Left lobe of liver (tissue), 2 donors: ENCODE measurements around the gene AIRE. TPM values are rescaled to one million over a fixed set of nuclear protein-coding genes. Genes with fewer than 3 reads are reported as not detected.

Source experiments
- ATAC-seq: fragments of 200-7000 bp; cut with Tn5 transposase; one replicate; pipeline ENCODE4 v1.9.1; 2020; ENCODE audit warnings: mild to moderate bottlenecking, moderate library complexity
- DNase-seq: peaks from one replicate; pipeline ENCODE4 v3.0.0-alpha.2; 2020; ENCODE audit warnings: low spot score
- total RNA-seq: library from RNA; stranded (reverse); gene quantifications from one replicate; pipeline ENCODE4 v1.2.1, GENCODE V29; 2021
- donor health status: DM: no; HTN: no; CAD: no; lungs with moderate emphysema.
- donor health status: DM: no; HTN: yes; CAD: no.

AIRE gene
- total RNA-seq, 1 donor from 2014 or later, result not detected

DNA sequence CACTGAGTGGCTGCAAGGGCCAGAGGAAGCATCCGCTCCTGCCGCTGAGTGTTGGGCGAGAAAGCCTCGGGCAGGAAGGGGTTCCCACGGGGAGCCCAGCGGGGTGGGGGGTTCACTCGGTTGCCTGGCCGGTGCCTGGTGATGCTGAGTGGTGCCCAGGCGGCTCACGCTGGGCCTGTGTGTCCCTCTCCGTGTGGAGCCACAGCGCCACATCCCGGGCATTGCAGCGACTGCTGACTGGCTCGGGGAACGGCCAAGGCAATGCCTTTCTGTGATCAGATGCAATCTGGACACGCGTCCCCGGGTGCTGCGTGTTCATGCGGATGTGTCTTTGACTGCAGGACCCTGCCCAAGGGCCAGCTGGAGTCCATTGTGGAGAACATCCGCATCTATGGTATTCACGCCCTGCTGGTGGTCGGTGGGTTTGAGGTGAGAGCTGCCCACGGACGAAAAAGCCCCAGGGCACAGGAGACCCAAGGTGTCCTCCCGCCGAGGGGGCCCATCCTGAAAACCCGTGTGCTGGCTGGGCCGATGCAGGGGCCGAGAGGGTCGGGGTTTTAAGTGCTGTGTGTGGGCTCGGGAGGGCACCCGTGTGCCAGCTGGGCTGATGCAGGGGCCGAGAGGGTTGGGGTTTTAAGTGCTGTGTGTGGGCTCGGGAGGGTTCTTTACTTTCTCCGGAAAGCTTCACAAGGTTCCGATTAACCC lies 37.1 kb downstream of the AIRE start:
- DNase-seq, result no peak

DNA sequence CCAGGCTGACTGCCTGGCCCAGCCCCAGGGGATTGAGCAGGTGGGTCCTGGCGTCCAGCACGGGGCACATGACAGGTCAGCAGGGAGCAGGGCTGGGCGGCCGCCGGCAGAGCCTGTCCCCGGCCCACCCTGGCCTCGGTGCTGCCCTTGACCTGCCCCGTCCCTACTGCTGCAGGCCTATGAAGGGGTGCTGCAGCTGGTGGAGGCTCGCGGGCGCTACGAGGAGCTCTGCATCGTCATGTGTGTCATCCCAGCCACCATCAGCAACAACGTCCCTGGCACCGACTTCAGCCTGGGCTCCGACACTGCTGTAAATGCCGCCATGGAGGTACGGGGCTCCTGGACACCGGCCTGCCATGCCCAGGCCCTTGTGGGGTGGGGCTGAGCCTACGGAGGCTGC lies 37.9 kb downstream of the AIRE start:
- ATAC-seq (no peak), DNase-seq (no peak)

More for the DNA sequence above, 37.1 kb downstream of the AIRE start:
- no peak for ATAC-seq

DNA sequence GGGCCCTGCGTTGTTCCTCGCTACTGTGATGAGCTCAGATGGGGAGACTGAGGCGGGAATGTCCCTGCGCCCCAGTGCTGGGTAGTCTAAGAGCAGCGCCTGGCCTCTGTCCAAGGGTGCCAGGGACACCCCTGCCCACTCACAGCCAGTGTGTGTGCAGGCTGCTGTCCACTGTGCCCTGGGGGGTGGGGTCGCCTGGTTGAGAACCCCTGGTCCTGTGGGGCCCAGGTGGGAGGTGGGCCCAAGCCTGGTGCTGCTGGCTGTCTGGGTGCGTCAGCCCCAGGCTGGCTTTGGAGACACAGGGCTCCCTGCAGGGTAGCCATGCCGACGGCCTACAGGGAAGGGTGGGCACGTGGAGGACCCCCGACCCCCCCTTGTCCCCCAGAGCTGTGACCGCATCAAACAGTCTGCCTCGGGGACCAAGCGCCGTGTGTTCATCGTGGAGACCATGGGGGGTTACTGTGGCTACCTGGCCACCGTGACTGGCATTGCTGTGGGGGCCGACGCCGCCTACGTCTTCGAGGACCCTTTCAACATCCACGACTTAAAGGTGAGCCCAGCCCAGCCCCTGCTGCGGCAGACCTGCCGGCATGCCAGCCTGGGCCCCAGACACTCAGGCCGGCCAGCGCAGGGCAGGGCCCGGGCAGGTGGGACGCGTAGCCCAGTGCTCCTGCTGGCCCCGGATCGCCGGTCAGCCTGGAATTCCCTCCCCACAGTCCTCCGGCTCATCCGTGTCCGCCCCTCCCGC lies 38.6 kb downstream of the AIRE start:
- ATAC-seq (no peak), DNase-seq (no peak)

GRCh38 chr21:44324854-44325107 lies 39.1 kb downstream of the AIRE start:
- ATAC-seq (no peak), DNase-seq (no peak)

DNA sequence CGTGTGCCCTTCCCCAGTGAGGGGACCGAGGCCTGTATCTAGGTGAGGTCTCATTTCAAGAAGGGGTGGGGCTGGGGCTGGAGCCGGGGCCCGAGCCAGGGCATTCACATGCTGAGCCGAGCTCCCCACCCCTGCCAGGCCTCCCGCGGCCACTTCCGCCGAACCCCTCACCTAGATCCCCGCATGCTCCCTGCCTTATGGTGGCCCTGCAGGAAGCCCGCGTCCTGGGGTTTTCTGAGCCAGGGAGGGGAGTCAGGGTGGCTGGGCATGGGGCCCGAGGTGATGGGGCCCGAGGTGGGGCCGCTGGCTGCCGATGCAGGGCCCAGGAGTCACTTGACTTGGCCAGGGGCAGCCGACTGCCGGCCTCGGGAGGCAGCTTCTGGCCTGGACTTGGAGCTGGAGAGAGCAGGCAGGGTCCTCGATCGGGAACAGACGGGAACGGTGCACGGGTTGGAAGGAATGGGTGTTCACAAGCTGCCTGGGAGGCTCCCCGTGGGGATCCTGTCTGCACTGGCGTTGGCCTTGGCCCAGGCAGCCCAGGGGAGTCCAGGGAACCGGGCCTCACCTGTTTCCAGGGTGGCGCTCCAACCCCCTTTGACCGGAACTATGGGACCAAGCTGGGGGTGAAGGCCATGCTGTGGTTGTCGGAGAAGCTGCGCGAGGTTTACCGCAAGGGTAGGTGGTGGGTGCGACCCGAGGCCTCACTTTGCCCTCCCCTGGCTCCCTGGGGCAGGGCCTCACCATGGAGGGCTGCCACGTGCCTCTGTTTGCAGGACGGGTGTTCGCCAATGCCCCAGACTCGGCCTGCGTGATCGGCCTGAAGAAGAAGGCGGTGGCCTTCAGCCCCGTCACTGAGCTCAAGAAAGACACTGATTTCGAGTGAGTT lies 40.0 kb downstream of the AIRE start:
- no peak for ATAC-seq
- DNase-seq, result no peak

DNA sequence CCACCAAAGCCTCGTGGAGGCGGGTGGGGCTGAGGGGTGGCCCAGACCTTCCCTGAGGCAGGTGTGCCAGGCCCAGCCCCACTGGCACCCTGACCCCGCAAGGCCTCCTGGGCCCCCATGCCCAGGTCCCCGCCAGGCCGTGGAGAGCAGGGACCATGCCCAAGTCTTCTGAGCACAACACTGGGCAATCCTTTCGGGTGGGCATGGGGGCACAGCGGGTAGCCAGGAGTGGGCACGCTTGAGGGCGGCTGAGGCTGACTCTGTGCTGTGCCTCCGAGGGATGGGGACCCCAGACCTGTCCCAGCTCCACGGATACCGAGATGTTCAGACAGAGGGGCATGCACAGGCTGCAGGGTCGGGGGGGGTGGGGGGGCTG lies 40.6 kb downstream of the AIRE start:
- no peak for DNase-seq
- no peak for ATAC-seq

GRCh38 chr21:44326716-44327602 lies 41.3 kb downstream of the AIRE start:
- ATAC-seq, result no peak
- DNase-seq, result no peak

DNA sequence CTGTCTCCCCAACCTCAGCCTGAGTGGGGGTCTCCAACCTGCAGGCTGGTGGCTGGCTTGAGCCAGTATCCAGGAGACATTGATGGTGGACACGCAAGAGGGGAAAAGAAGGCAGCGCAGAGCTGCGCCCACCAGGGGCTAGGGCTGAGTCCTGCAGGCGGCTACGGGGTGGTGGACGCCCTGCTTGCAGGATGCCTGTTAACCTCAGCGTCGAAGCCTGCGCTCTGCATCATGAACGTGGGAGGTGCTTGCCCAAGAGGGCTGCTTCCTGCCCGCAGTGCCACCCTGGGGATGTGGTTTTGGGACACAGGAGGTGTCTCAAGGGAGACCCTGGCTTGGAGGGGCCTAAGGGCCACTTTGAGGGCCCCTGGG lies 41.9 kb downstream of the AIRE start:
- ATAC-seq, result no peak
- DNase-seq, result no peak

DNA sequence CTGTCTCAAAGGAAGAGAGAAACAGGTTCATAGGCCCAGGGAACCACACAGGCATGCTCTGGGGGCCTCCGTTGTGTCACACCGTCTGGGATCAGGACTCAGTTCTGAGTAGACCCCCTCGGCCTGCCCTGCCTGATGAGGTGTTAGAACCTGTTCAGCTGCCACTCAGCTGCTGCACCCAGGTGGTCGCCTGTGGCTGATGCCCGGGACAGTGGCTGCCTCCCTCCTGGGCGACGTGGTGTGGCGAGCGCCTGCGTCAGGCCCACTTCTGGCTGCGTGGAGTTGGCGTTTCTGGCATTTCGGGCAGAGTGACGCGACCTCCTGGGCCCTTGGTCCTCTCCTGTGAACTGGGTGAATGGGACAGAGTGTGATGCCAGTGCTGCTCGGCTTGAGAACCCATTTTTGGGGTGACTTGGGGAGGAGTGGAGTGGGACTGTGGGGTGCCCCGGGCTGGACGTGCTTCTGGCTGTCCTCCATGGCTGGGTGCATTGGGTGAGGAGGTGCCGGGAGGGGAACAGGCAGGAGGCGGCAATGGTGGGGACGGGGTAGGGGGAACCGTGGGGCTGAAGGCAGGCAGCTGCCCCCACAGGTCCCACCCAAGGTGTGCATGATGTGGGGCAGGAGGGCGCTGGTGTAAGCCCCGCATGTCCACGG lies 42.7 kb downstream of the AIRE start:
- DNase-seq (no peak), ATAC-seq (no peak)

GRCh38 chr21:44329086-44329889 lies 43.6 kb downstream of the AIRE start:
- ATAC-seq (peak; percentile 7), DNase-seq (no peak)

DNA sequence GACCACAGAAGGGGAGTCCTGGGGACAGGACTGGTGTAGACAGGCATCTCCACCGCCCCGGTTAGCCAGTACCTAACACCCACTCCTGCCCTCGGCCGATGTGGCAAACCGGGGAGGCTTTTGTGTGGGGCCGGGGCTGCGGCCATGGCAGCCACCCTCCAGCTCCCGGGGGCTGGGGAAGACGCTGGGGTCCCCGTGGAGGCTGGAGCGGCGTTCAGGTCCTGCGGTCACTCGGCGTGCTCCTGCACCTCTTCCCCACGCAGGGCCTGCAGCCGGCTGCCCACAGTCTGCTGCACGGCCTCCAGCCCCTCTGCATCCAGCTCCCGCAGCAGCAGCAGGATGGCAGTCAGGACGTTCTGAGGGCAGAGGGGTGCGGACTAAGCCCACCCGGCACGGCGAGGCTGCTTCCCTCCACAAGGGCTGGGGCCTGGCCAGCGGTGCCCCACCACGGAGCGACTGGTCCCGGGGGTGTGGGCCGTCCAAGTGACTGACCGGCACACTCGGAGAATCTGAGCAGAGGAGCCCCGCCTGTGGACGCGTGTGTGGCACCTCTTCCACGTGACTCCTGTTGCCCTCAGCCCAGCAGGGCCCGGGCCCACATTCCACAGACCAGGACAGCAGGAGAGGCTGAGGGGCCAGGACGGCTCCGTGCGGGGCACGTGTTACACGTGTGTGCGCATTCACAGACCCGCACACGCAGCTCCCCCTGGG lies 44.5 kb downstream of the AIRE start:
- ATAC-seq (peak; percentile 2), DNase-seq (no peak)

- ATAC-seq (no peak), DNase-seq (no peak)
Observed at GRCh38 chr21:44330698-44331097, 45.0 kb downstream of the AIRE start.

DNA sequence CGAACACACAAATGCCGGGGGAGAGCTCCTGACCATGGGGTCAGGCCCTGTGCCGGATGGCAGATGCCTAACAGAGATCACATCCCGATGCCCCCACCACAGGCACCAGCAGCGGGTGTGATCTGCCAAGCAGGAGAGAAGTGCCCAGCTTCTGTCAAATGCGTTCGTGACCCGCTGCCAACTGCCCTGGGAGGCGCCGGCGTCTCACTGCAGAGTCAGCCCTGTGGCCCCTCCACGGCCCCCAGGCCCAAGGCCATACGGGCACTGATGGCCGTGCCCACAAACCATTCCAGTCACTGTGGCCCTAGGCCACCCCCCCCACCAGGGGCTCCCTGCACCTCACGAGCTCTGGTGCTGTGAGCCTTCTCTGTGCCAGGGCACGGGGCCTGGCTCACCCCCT lies 45.5 kb downstream of the AIRE start:
- no peak for ATAC-seq
- DNase-seq, result no peak

- ATAC-seq (peak; percentile 5), DNase-seq (no peak)
Observed at GRCh38 chr21:44331650-44332307, 46.1 kb downstream of the AIRE start.

DNA sequence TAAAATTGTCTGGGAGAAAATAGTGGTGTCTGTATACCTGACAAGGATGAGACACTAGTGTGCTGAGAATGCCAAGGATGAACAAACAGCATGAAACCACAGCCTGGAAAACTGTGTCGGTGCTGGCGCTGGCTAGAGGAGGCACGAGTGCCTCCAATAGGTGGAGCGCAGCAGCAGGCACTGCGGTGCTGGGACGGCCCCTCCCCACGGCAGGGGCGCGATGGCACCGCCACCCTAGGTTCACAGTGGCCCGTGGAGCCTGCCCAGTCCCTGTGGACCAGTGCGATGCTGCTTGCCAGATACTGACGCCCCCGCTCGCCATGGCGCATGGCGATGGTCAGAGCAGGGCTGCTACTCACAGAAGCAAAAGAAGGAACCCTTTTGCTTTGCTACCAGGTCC lies 46.7 kb downstream of the AIRE start:
- no peak for DNase-seq
- ATAC-seq, result no peak

DNA sequence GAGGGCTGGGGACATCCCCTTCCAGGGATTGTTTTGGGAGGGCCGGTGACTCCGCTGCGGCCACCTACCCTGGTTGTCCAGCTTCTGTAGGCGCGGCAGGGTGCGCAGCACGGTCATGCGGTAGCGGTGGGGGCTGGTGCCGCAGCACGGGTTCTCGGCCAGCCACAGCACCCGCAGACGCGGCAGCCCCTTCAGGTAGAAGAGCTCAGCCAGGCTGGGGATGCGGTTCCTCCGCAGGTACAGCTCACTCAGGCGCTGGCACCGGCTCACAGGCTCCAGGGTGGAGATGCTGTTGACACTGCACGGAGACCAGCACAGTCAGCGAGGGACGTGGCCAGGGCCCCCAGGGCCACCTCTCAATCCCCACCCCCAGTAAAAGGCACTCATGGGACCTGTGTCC lies 47.3 kb downstream of the AIRE start:
- DNase-seq, result no peak
- no peak for ATAC-seq

GRCh38 chr21:44333509-44334328 lies 48.0 kb downstream of the AIRE start:
- ATAC-seq, result no peak
- no peak for DNase-seq
